ENCODE results near the gene TPI1.

DNA sequence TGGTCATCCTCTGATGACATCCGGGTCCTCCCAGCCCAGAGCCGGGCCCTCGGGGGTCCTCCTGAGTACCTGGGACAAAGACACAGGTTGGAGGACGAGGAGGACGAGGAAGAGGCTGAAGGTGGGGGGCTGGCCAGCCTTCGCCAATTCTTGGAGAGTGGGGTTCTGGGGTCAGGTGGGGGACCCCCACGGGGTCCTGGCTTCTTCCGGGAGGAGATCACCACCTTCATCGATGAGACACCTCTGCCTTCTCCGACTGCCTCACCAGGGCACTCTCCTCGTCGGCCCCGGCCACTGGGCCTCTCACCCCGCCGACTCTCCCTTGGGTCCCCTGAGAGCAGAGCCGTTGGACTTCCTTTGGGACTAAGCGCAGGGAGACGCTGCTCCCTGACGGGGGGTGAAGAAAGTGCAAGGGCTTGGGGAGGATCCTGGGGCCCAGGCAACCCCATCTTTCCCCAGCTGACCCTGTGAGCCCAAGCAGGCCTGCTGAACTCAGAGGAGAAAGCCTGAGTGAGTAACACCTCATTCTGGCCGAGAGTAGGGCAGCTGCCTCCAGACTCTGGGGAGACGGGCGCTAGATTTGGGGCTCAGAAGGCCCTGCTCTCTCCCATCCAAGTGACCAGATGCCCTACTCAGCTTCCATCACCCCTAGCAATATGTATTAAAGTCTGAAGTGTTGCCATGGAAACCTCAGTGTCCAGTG lies 40.4 kb upstream of the TPI1 start:
- TF ChIP-seq GABPA (IDR thresholded peaks at IDR 0.05; ENCODE audit: low read depth) (no peak), TAF1 (IDR thresholded peaks at IDR 0.05; ENCODE audit: borderline replicate concordance, low read depth, low read length) (no peak), EZH2phosphoT487 (IDR thresholded peaks at IDR 0.05; ENCODE audit: borderline replicate concordance, low read depth) (no peak), RFX5 (IDR thresholded peaks at IDR 0.05; ENCODE audit: low read length) (no peak), TEAD4 (IDR thresholded peaks at IDR 0.05; ENCODE audit: borderline replicate concordance, insufficient read depth) (no peak), EP300 (IDR thresholded peaks at IDR 0.05; ENCODE audit: borderline replicate concordance in 1 of 2, low read depth in 1 of 2, low read length in 1 of 2) (no peak), POLR2AphosphoS5 (IDR thresholded peaks at IDR 0.05; ENCODE audit: low read depth, low read length) (no peak)
- TF ChIP-seq, protein P1, sequence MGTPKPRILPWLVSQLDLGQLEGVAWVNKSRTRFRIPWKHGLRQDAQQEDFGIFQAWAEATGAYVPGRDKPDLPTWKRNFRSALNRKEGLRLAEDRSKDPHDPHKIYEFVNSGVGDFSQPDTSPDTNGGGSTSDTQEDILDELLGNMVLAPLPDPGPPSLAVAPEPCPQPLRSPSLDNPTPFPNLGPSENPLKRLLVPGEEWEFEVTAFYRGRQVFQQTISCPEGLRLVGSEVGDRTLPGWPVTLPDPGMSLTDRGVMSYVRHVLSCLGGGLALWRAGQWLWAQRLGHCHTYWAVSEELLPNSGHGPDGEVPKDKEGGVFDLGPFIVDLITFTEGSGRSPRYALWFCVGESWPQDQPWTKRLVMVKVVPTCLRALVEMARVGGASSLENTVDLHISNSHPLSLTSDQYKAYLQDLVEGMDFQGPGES (IDR thresholded peaks at IDR 0.05; ENCODE audit: low read depth, low read length): no peak
- TF ChIP-seq, protein P2, sequence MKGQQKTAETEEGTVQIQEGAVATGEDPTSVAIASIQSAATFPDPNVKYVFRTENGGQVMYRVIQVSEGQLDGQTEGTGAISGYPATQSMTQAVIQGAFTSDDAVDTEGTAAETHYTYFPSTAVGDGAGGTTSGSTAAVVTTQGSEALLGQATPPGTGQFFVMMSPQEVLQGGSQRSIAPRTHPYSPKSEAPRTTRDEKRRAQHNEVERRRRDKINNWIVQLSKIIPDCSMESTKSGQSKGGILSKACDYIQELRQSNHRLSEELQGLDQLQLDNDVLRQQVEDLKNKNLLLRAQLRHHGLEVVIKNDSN (IDR thresholded peaks at IDR 0.05; ENCODE audit: borderline replicate concordance, low read depth): no peak
- TF ChIP-seq, protein P3, sequence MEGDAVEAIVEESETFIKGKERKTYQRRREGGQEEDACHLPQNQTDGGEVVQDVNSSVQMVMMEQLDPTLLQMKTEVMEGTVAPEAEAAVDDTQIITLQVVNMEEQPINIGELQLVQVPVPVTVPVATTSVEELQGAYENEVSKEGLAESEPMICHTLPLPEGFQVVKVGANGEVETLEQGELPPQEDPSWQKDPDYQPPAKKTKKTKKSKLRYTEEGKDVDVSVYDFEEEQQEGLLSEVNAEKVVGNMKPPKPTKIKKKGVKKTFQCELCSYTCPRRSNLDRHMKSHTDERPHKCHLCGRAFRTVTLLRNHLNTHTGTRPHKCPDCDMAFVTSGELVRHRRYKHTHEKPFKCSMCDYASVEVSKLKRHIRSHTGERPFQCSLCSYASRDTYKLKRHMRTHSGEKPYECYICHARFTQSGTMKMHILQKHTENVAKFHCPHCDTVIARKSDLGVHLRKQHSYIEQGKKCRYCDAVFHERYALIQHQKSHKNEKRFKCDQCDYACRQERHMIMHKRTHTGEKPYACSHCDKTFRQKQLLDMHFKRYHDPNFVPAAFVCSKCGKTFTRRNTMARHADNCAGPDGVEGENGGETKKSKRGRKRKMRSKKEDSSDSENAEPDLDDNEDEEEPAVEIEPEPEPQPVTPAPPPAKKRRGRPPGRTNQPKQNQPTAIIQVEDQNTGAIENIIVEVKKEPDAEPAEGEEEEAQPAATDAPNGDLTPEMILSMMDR (IDR thresholded peaks at IDR 0.05): no peak
- TF ChIP-seq, protein P4, sequence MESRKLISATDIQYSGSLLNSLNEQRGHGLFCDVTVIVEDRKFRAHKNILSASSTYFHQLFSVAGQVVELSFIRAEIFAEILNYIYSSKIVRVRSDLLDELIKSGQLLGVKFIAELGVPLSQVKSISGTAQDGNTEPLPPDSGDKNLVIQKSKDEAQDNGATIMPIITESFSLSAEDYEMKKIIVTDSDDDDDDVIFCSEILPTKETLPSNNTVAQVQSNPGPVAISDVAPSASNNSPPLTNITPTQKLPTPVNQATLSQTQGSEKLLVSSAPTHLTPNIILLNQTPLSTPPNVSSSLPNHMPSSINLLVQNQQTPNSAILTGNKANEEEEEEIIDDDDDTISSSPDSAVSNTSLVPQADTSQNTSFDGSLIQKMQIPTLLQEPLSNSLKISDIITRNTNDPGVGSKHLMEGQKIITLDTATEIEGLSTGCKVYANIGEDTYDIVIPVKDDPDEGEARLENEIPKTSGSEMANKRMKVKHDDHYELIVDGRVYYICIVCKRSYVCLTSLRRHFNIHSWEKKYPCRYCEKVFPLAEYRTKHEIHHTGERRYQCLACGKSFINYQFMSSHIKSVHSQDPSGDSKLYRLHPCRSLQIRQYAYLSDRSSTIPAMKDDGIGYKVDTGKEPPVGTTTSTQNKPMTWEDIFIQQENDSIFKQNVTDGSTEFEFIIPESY (IDR thresholded peaks at IDR 0.05; ENCODE audit: borderline replicate concordance, low read depth): no peak
- TF ChIP-seq, protein P5, sequence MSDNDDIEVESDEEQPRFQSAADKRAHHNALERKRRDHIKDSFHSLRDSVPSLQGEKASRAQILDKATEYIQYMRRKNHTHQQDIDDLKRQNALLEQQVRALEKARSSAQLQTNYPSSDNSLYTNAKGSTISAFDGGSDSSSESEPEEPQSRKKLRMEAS (IDR thresholded peaks at IDR 0.05; ENCODE audit: low read depth): no peak

All from SK-N-SH (cell line).